ENCODE data around the gene DAAM1.

DNA sequence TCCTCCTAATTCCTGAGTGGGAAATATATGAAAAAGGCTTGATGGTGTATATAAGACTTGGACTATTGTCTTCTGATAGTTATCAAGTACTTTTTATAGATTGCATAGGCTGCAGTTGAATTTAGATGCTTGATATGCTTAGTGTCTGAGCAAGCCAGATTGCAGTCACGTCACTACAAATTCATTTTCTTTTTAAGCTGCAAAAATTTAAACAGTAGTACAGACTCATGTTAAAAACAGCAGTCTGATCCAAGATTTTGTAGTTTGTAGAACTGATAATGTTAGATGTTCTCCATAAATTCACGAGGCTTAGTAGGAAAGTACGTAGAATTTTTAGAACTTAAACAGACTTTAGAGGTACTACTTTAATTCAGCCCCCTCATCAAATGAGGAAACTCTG, 150.3 kb downstream of the DAAM1 start:
- TF ChIP-seq POLR2A (IDR thresholded peaks at IDR 0.05; ENCODE audit: low read length), result no peak
- TF ChIP-seq, protein P1, sequence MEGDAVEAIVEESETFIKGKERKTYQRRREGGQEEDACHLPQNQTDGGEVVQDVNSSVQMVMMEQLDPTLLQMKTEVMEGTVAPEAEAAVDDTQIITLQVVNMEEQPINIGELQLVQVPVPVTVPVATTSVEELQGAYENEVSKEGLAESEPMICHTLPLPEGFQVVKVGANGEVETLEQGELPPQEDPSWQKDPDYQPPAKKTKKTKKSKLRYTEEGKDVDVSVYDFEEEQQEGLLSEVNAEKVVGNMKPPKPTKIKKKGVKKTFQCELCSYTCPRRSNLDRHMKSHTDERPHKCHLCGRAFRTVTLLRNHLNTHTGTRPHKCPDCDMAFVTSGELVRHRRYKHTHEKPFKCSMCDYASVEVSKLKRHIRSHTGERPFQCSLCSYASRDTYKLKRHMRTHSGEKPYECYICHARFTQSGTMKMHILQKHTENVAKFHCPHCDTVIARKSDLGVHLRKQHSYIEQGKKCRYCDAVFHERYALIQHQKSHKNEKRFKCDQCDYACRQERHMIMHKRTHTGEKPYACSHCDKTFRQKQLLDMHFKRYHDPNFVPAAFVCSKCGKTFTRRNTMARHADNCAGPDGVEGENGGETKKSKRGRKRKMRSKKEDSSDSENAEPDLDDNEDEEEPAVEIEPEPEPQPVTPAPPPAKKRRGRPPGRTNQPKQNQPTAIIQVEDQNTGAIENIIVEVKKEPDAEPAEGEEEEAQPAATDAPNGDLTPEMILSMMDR (IDR thresholded peaks at IDR 0.05), result no peak
- no peak for TF ChIP-seq EP300 (IDR thresholded peaks at IDR 0.05)
- no peak for TF ChIP-seq MYC (IDR thresholded peaks at IDR 0.05; ENCODE audit: borderline replicate concordance, low read length)
- TF ChIP-seq CEBPB (IDR thresholded peaks at IDR 0.05), result no peak
- no peak for TF ChIP-seq RNF2 (IDR thresholded peaks at IDR 0.05; ENCODE audit: borderline replicate concordance, low read depth)
- TF ChIP-seq RAD21 (conservative IDR thresholded peaks at IDR 0.05 in 1 of 2, IDR thresholded peaks at IDR 0.05 in 1 of 2), result no peak
- TF ChIP-seq, protein P2, sequence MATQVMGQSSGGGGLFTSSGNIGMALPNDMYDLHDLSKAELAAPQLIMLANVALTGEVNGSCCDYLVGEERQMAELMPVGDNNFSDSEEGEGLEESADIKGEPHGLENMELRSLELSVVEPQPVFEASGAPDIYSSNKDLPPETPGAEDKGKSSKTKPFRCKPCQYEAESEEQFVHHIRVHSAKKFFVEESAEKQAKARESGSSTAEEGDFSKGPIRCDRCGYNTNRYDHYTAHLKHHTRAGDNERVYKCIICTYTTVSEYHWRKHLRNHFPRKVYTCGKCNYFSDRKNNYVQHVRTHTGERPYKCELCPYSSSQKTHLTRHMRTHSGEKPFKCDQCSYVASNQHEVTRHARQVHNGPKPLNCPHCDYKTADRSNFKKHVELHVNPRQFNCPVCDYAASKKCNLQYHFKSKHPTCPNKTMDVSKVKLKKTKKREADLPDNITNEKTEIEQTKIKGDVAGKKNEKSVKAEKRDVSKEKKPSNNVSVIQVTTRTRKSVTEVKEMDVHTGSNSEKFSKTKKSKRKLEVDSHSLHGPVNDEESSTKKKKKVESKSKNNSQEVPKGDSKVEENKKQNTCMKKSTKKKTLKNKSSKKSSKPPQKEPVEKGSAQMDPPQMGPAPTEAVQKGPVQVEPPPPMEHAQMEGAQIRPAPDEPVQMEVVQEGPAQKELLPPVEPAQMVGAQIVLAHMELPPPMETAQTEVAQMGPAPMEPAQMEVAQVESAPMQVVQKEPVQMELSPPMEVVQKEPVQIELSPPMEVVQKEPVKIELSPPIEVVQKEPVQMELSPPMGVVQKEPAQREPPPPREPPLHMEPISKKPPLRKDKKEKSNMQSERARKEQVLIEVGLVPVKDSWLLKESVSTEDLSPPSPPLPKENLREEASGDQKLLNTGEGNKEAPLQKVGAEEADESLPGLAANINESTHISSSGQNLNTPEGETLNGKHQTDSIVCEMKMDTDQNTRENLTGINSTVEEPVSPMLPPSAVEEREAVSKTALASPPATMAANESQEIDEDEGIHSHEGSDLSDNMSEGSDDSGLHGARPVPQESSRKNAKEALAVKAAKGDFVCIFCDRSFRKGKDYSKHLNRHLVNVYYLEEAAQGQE (IDR thresholded peaks at IDR 0.05), result no peak
- TF ChIP-seq MAZ (IDR thresholded peaks at IDR 0.05; ENCODE audit: borderline replicate concordance, low read depth, low read length), result no peak

All from A549 (cell line).